HepG2 (cell line): ENCODE measurements around the gene PAPOLA. TPM values are rescaled to one million over a fixed set of nuclear protein-coding genes. Genes with fewer than 3 reads are reported as not detected.

Source experiments
- ATAC-seq: fragments of 200-7000 bp; cut with Tn5 transposase; 3 replicates; pipeline ENCODE4 v1.9.1; 2020; ENCODE audit warnings: mild to moderate bottlenecking, moderate library complexity
- BruUV-seq: library from RNA; stranded (reverse); fragments of 400-500 nt; replicated peaks from 2 replicates; lab custom pipeline; 2021; lab: Mats Ljungman, UMichigan
- CTCF ChIA-PET: fragments of 300-600 bp; formaldehyde crosslinking; extraction: SDS; loops from one replicate; lab custom pipeline; 2021; ENCODE audit warnings: low total read pairs, inconsistent platforms, low intra/inter-chr PET ratio; lab: Yijun Ruan, JAX
- POLR2A ChIA-PET: fragments of 350-600 bp; sonication (Branson Sonifier 250); formaldehyde crosslinking; loops from one replicate; lab custom pipeline; 2020; ENCODE audit warnings: antibody characterized with exemption, inconsistent platforms; lab: Yijun Ruan, JAX
- DNase-seq: peaks from one replicate; pipeline ENCODE4 v3.0.0-alpha.2; 2015; ENCODE audit warnings: low spot score
- FAIRE-seq: peaks from 3 replicates; lab custom pipeline; 2011; peaks lifted over from hg19 to GRCh38; lab: Jason Lieb, UNC
- H2AFZ ChIP-seq: one replicate; pipeline ENCODE4 v1.6.1; 2011; ENCODE audit warnings: low read length, inconsistent platforms
- H3K27ac ChIP-seq: fragments of 300-600 bp; 3 replicates; pipeline ENCODE4 v1.8.0; 2011; ENCODE audit warnings: mixed run types, mild to moderate bottlenecking, mixed read lengths, low read length, inconsistent platforms; ENCODE audit not compliant: insufficient read depth; ENCODE audit errors: extremely low read length
- H3K27me3 ChIP-seq, 2 experiments: fragments of 200-600 bp in 1 of 2; 2 replicates in 1 of 2; 3 replicates in 1 of 2; pipeline versions ENCODE4 v1.6.0 to v1.8.0; 2011; ENCODE audit warnings: low read length in 2 of 2, mild to moderate bottlenecking in 2 of 2, moderate library complexity in 2 of 2, inconsistent platforms in 1 of 2; ENCODE audit not compliant: insufficient read depth in 2 of 2, control insufficient read depth in 1 of 2
- H3K36me3 ChIP-seq, 2 experiments: fragments of 200-600 bp in 1 of 2; replicated peaks in 1 of 2; 2 replicates in 1 of 2; 3 replicates in 1 of 2; pipeline versions ENCODE4 v1.5.1 to v1.8.0; 2011; ENCODE audit warnings: low read length in 2 of 2, inconsistent platforms in 1 of 2; ENCODE audit not compliant: insufficient read depth in 2 of 2, control insufficient read depth in 1 of 2
- H3K4me1 ChIP-seq: 2 replicates; pipeline ENCODE4 v1.5.1; 2012; ENCODE audit warnings: low read length, inconsistent platforms; ENCODE audit not compliant: insufficient read depth
- H3K4me2 ChIP-seq: 2 replicates; pipeline ENCODE4 v1.6.0; 2011; ENCODE audit warnings: low read depth, low read length, inconsistent platforms
- H3K4me3 ChIP-seq, 3 experiments: fragments of 200-600 bp in 1 of 3; sonication (generic), shearing (Covaris generic) in 1 of 3; replicated peaks in 1 of 3; 2 replicates each; pipeline ENCODE4 v1.5.1; 2011 to 2016; ENCODE audit warnings: low read length in 3 of 3, inconsistent platforms in 2 of 3, low read depth in 2 of 3, mild to moderate bottlenecking in 2 of 3, control low read depth in 1 of 3, mixed read lengths in 1 of 3; ENCODE audit not compliant: insufficient read depth in 1 of 3
- H3K79me2 ChIP-seq: one replicate; pipeline ENCODE4 v1.6.1; 2011; ENCODE audit warnings: low read length, inconsistent platforms; ENCODE audit not compliant: insufficient read depth
- H3K9ac ChIP-seq: 2 replicates; pipeline ENCODE4 v1.6.0; 2011; ENCODE audit warnings: mild to moderate bottlenecking, low read depth, low read length, inconsistent platforms; ENCODE audit not compliant: insufficient read depth
- H3K9me3 ChIP-seq: 2 replicates; pipeline ENCODE4 v1.5.1; 2012; ENCODE audit warnings: mild to moderate bottlenecking, low read length
- H4K20me1 ChIP-seq: 2 replicates; pipeline ENCODE4 v1.6.0; 2011; ENCODE audit warnings: inconsistent platforms, mild to moderate bottlenecking, low read length, moderate library complexity; ENCODE audit not compliant: insufficient read depth
- ASH2L ChIP-seq: fragments of 300-600, 200-600 bp; sonication (generic); IDR thresholded peaks from 2 replicates; pipeline ENCODE4 v1.7.0; 2017; ENCODE audit warnings: low read depth, mild to moderate bottlenecking, moderate library complexity, mixed read lengths, low read length; ENCODE audit not compliant: insufficient read length
- CEBPB ChIP-seq: IDR thresholded peaks from 2 replicates; pipeline ENCODE4 v1.6.1; 2011; ENCODE audit warnings: low read depth, low read length, improper control_type of control experiment, borderline replicate concordance
- GATA4 ChIP-seq: sonication (generic); IDR thresholded peaks from 2 replicates; pipeline ENCODE4 v1.6.1; 2016; ENCODE audit warnings: antibody characterized with exemption, low read depth, borderline replicate concordance
- HDAC2 ChIP-seq: sonication (generic); formaldehyde crosslinking; IDR thresholded peaks from 2 replicates; pipeline ENCODE4 v1.4.0; 2020; ENCODE audit warnings: missing genetic modification reagents
- HMG20A ChIP-seq: IDR thresholded peaks from 2 replicates; pipeline ENCODE4 v1.6.1; 2016; ENCODE audit warnings: borderline replicate concordance
- MED1 ChIP-seq: sonication (generic); formaldehyde crosslinking; IDR thresholded peaks from 2 replicates; pipeline ENCODE4 v1.4.0; 2020; ENCODE audit warnings: missing genetic modification reagents
- MTF2 ChIP-seq: sonication (generic); formaldehyde crosslinking; IDR thresholded peaks from 2 replicates; pipeline ENCODE4 v1.5.0; 2020; ENCODE audit warnings: missing genetic modification reagents, borderline replicate concordance
- NFYC ChIP-seq: IDR thresholded peaks from 2 replicates; pipeline ENCODE4 v1.6.1; 2016; ENCODE audit warnings: missing genetic modification reagents, missing compliant biosample characterization
- STAT5B ChIP-seq: sonication (generic); formaldehyde crosslinking; IDR thresholded peaks from 2 replicates; pipeline ENCODE4 v1.4.0; 2020; ENCODE audit warnings: missing genetic modification reagents
- ZBTB7B ChIP-seq: sonication (generic); formaldehyde crosslinking; IDR thresholded peaks from 2 replicates; pipeline ENCODE4 v1.4.0; 2020; ENCODE audit warnings: missing genetic modification reagents
- ZFP36 ChIP-seq: fragments of 150-350 bp; IDR thresholded peaks from 2 replicates; pipeline ENCODE4 v1.6.1; 2018; ENCODE audit warnings: borderline replicate concordance, low read length, low read depth; ENCODE audit not compliant: partially characterized antibody
- ZMYM3 ChIP-seq: sonication (generic); formaldehyde crosslinking; IDR thresholded peaks from 2 replicates; pipeline ENCODE4 v1.5.1; 2020; ENCODE audit warnings: mild to moderate bottlenecking, missing genetic modification reagents
- ZNF101 ChIP-seq: sonication (generic); formaldehyde crosslinking; IDR thresholded peaks from 2 replicates; pipeline ENCODE4 v1.4.0; 2020; ENCODE audit warnings: mild to moderate bottlenecking, low read depth, missing genetic modification reagents, borderline replicate concordance
- ZNF317 ChIP-seq: sonication (generic); formaldehyde crosslinking; IDR thresholded peaks from 2 replicates; pipeline ENCODE4 v1.5.0; 2020; ENCODE audit warnings: mild to moderate bottlenecking, missing genetic modification reagents
- ZNF33A ChIP-seq: sonication (generic); formaldehyde crosslinking; IDR thresholded peaks from 2 replicates; pipeline ENCODE4 v1.5.1; 2020; ENCODE audit warnings: missing genetic modification reagents, mild to moderate bottlenecking, moderate library complexity, borderline replicate concordance
- ZNF562 ChIP-seq: sonication (generic); formaldehyde crosslinking; IDR thresholded peaks from 2 replicates; pipeline ENCODE4 v1.8.0; 2022; ENCODE audit warnings: missing genetic modification reagents, borderline replicate concordance
- ZNF598 ChIP-seq: sonication (generic); formaldehyde crosslinking; IDR thresholded peaks from 2 replicates; pipeline ENCODE4 v1.5.1; 2020; ENCODE audit warnings: mild to moderate bottlenecking, missing genetic modification reagents, borderline replicate concordance
- ZNF761 ChIP-seq: sonication (generic); formaldehyde crosslinking; conservative IDR thresholded peaks from 2 replicates; pipeline ENCODE4 v1.4.0; 2020; ENCODE audit warnings: mild to moderate bottlenecking, missing genetic modification reagents
- WGBS: methylation state at CpG from one replicate; pipeline ENCODE4 v1.1.6; 2017; ENCODE audit warnings: low lambda C conversion rate; 5-methylcytosine and 5-hydroxymethylcytosine counted together
- in situ Hi-C: cut with HindIII; loops from 2 replicates; pipeline ENCODE4 v1.10.0; 2017; ENCODE audit warnings: low pct_unique_long_range_greater_than_20kb; ENCODE audit not compliant: extremely low pct_ligation_motif_present
- intact Hi-C: fragments of 100-400 bp; cut with micrococcal nuclease; formaldehyde crosslinking; loops from one replicate; pipeline ENCODE4 v1.10.0; 2022; ENCODE audit not compliant: unreplicated experiment
- polyA plus RNA-seq, 8 experiments: library from polyadenylated mRNA; depleted of rRNA in 3 of 8; stranded (reverse) in 7 of 8; unstranded in 1 of 8; fragments of >200 nt; fragmentation: Illumina TruSeq in 4 of 8; extraction: Trizol in 4 of 8; gene quantifications; 2 replicates each; pipeline versions ENCODE4 v1.2.1 to v1.2.3, GENCODE V29; 2011 to 2016; ENCODE audit warnings: low read depth in 4 of 8, missing spikeins in 1 of 8, mixed read lengths in 1 of 8; ENCODE audit not compliant: insufficient read depth in 1 of 8
- total RNA-seq, 5 experiments: library from RNA; depleted of rRNA; stranded (reverse); fragments of >200 nt; fragmentation: Illumina TruSeq; extraction: Trizol; gene quantifications; 2 replicates each; pipeline ENCODE4 v1.2.3, GENCODE V29; 2016; ENCODE audit warnings: low read depth in 1 of 5

The PAPOLA gene
- total and polyA plus RNA-seq, 2 of the 13 experiments (the other 11 are each of a cell fraction or from before 2014, with no cell fraction given), result 103 to 151 TPM

DNA sequence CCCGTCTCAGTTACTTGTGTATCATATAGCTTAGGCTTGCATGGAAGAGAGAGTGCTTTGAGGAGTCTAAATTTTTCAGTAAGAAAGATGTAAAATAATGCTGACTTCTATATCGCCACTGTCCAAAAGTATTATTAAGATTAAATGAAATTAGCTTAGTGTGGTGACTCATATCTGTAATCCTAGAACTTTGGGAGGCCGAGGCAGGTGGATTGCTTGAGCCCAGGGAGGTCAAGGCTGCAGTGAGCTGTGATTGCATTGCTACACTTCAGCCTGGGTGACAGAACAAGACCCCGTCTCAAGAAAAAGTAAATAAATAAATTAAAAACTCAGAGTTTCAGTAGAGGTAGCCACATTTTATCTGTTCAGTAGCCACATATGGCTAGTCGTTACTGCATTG, 23.3 kb downstream of the PAPOLA start:
- Histone ChIP-seq H3K27ac (no peak overlapping the region), H3K36me3 (peaks cover 21 to 82% of the 10 kb centered on the region in 2 experiments), H3K9ac (no peak overlapping the region), H3K9me3 (no peaks in the 10 kb centered on the region), H3K4me1 (no peaks in the 10 kb centered on the region), H3K4me3 (no peak overlapping the region), H3K4me2 (no peak overlapping the region), H3K79me2 (peaks cover 22% of the 10 kb centered on the region), H3K27me3 (no peaks in the 10 kb centered on the region), H4K20me1 (no peaks in the 10 kb centered on the region; the same call in 1 of the 2 replicates), H2AFZ (no peak overlapping the region)
- intact Hi-C loops (no loop called here), in situ Hi-C loops (no loop called here)
- FAIRE-seq (no peak), DNase-seq (no peak), ATAC-seq (no peak)
- TF ChIP-seq GATA4 (no peak), ZNF761 (CRISPR knock-in tag) (no peak), ZNF562 (no peak), ZNF33A (no peak), ASH2L (no peak), ZFP36 (no peak), ZMYM3 (CRISPR knock-in tag) (no peak), STAT5B (CRISPR knock-in tag) (no peak), ZBTB7B (CRISPR knock-in tag) (no peak), ZNF317 (CRISPR knock-in tag) (no peak), HDAC2 (CRISPR knock-in tag) (no peak)
- BruUV-seq, result no TSS peak
- 93% methylated on average over 5 of the region's 5 CpGs for WGBS
- CTCF ChIA-PET, result no interaction called here
- POLR2A ChIA-PET, result interaction anchor here (1.5 kb wide), 1 partner anchor 22 kb away, joined by 3 read pairs; no protein-coding TSS in a partner anchor

DNA sequence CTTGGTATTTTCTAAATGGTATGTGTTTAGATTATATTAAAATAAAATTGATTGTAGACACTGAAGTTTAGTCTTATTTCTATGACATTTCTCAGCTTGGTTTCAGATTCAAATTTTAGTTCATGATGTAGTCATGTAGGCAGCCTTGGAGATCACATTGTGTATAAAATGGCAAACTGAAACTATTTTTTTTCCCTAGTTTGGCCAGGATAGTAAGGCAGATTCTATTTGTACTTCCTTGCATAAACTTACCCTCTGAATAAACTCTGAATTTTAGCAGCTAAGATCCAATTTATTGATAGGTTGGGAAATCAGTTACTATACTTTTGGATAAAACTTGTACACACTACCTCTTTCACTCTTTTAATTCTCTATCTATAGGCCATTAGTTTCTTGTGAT, 30.4 kb downstream of the PAPOLA start:
- Histone ChIP-seq H2AFZ (no peak overlapping the region), H3K9ac (no peak overlapping the region), H4K20me1 (no peaks in the 10 kb centered on the region), H3K4me3 (no peak overlapping the region), H3K4me2 (no peak overlapping the region), H3K27ac (no peak overlapping the region), H3K9me3 (no peaks in the 10 kb centered on the region), H3K4me1 (peaks cover 19% of the 10 kb centered on the region), H3K27me3 (no peaks in the 10 kb centered on the region), H3K36me3 (peaks cover 3 to 64% of the 10 kb centered on the region in 2 experiments), H3K79me2 (no peaks in the 10 kb centered on the region)
- no peak for ATAC-seq
- POLR2A ChIA-PET, result no interaction called here
- no peak for DNase-seq
- FAIRE-seq, result no peak
- CTCF ChIA-PET, result no interaction called here
- in situ Hi-C loops (no loop called here), intact Hi-C loops (no loop called here)
- BruUV-seq, result no TSS peak
- TF ChIP-seq HMG20A (CRISPR knock-in tag) (no peak), CEBPB (no peak), MTF2 (CRISPR knock-in tag) (no peak), ZNF101 (CRISPR knock-in tag) (no peak), NFYC (CRISPR knock-in tag) (no peak), ZNF598 (CRISPR knock-in tag) (no peak), MED1 (CRISPR knock-in tag) (no peak)
